ENCODE results near the gene MAFG. TPM values are rescaled to one million over a fixed set of nuclear protein-coding genes. Genes with fewer than 3 reads are reported as not detected.

Gene MAFG
- total and polyA plus RNA-seq, 2 of the 13 experiments (the other 11 are each of a cell fraction or from before 2014, with no cell fraction given) = 14.5 to 20.0 TPM

DNA sequence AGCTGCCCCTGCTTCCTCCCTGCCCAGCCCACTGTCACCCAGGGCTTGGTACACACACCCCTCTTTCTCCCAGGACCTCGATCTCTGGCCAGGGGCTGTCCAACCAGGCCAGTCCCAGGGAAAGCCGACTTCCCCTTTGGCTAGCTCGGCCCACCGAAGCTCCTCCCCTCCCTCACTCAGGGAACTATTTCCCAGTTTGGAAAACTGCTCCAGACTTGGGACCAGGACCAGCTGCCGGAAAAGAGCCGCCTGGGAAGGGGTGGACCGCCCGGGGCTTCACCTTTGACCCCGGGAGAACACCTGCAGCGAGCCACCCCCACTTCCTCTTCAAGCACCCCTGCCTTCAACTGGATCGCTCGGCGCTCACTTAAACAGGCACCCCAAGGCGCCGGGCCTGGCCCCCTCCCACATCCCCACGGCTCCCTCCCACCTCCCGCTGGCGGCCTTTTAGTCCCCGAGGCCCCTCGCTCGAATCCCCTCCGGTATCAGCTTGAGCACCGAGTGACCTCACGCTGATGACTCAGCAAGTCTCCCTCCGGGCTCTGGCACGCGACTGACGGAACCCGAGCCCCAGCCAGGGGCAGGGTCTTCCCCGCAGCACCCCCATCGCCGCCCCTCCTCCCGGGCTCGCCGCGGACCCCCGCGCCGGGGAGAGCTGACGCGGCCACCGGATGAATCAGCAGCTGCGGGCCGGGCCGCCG, 934 bp downstream of the MAFG start (continued):
- TF ChIP-seq PREB (CRISPR knock-in tag; IDR thresholded peaks at IDR 0.05) (no peak), ZNF24 (IDR thresholded peaks at IDR 0.05) (no peak), ZNF205 (CRISPR knock-in tag; IDR thresholded peaks at IDR 0.05) (no peak), KLF9 (CRISPR knock-in tag; IDR thresholded peaks at IDR 0.05; ENCODE audit: low read depth) (0 out of 2 replicates have a peak, but pooled peaks have one; percentile 59), NRL (CRISPR knock-in tag; IDR thresholded peaks at IDR 0.05; ENCODE audit: borderline replicate concordance) (peak; percentile 71), MEF2D (CRISPR knock-in tag; IDR thresholded peaks at IDR 0.05) (0 out of 2 replicates have a peak, but pooled peaks have one; percentile 8), ZGPAT (CRISPR knock-in tag; IDR thresholded peaks at IDR 0.05) (peak; percentile 86), ZNF512 (CRISPR knock-in tag; IDR thresholded peaks at IDR 0.05) (no peak), ZIK1 (CRISPR knock-in tag; IDR thresholded peaks at IDR 0.05; ENCODE audit: borderline replicate concordance, low read depth) (no peak), ZNF275 (CRISPR knock-in tag; IDR thresholded peaks at IDR 0.05; ENCODE audit: borderline replicate concordance) (no peak; the same call in 1 of the 2 replicates), DDIT3 (CRISPR knock-in tag; IDR thresholded peaks at IDR 0.05) (no peak), ZNF143 (CRISPR knock-in tag; IDR thresholded peaks at IDR 0.05) (peak; percentile 59), ZNF879 (CRISPR knock-in tag; IDR thresholded peaks at IDR 0.05) (no peak), DNMT3B (CRISPR knock-in tag; conservative IDR thresholded peaks at IDR 0.05) (no peak), KDM6A (CRISPR knock-in tag; IDR thresholded peaks at IDR 0.05; ENCODE audit: low read depth) (no peak; the same call in 1 of the 2 replicates), ZNF891 (CRISPR knock-in tag; IDR thresholded peaks at IDR 0.05) (peak; percentile 59), ZFP41 (CRISPR knock-in tag; IDR thresholded peaks at IDR 0.05; ENCODE audit: borderline replicate concordance) (no peak; the same call in 1 of the 2 replicates)
- TF ChIP-seq, protein P1, sequence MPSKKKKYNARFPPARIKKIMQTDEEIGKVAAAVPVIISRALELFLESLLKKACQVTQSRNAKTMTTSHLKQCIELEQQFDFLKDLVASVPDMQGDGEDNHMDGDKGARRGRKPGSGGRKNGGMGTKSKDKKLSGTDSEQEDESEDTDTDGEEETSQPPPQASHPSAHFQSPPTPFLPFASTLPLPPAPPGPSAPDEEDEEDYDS (CRISPR knock-in tag; IDR thresholded peaks at IDR 0.05) = peak; percentile 91
- TF ChIP-seq, protein P2, sequence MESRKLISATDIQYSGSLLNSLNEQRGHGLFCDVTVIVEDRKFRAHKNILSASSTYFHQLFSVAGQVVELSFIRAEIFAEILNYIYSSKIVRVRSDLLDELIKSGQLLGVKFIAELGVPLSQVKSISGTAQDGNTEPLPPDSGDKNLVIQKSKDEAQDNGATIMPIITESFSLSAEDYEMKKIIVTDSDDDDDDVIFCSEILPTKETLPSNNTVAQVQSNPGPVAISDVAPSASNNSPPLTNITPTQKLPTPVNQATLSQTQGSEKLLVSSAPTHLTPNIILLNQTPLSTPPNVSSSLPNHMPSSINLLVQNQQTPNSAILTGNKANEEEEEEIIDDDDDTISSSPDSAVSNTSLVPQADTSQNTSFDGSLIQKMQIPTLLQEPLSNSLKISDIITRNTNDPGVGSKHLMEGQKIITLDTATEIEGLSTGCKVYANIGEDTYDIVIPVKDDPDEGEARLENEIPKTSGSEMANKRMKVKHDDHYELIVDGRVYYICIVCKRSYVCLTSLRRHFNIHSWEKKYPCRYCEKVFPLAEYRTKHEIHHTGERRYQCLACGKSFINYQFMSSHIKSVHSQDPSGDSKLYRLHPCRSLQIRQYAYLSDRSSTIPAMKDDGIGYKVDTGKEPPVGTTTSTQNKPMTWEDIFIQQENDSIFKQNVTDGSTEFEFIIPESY (CRISPR knock-in tag; IDR thresholded peaks at IDR 0.05) = no peak
- TF ChIP-seq, protein P3, sequence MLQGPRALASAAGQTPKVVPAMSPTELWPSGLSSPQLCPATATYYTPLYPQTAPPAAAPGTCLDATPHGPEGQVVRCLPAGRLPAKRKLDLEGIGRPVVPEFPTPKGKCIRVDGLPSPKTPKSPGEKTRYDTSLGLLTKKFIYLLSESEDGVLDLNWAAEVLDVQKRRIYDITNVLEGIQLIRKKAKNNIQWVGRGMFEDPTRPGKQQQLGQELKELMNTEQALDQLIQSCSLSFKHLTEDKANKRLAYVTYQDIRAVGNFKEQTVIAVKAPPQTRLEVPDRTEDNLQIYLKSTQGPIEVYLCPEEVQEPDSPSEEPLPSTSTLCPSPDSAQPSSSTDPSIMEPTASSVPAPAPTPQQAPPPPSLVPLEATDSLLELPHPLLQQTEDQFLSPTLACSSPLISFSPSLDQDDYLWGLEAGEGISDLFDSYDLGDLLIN (CRISPR knock-in tag; IDR thresholded peaks at IDR 0.05; ENCODE audit: borderline replicate concordance) = no peak

Data from HepG2 (cell line).